ENCODE measurements around the gene SAT2. TPM values are rescaled to one million over a fixed set of nuclear protein-coding genes. Genes with fewer than 3 reads are reported as not detected.
"Not testable (repeated sequence)": the region's sequence is repeated elsewhere in the genome, so short reads cannot be mapped to it uniquely, and the experiment has no call there.

SAT2 gene
- total RNA-seq, 1 donor from 2014 or later = 73.5 TPM

GRCh38 chr17:7644775-7645174 lies 17.2 kb upstream of the SAT2 start:
- TF ChIP-seq CTCF (IDR thresholded peaks at IDR 0.05; ENCODE audit: borderline replicate concordance) = no peak
- Histone ChIP-seq H3K27ac (replicated peaks) (no peak overlapping the region), H3K27me3 (ENCODE audit: low read depth) (peaks cover 40% of the 10 kb centered on the region), H3K4me1 (no peaks in the 10 kb centered on the region), H3K36me3 (no peaks in the 10 kb centered on the region), H3K4me3 (no peak overlapping the region), H3K9me3 (replicated peaks) (no peaks in the 10 kb centered on the region)
- intact Hi-C loops (cut with micrococcal nuclease) = no loop called here
- DNase-seq = no peak

DNA sequence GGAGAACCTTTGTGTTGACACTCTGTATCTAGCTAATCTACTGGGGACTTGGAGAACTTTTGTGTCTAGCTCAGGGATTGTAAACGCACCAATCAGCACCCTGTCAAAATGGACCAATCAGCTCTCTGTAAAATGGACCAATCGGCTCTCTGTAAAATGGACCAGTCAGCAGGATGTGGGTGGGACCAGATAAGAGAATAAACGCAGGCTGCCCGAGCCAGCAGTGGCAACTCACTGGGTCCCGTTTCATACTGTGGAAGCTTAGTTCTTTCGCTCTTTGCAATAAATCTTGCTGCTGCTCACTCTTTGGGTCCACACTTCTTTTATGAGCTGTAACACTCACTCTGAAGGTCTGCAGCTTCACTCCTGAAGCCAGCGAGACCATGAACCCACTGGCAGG lies 14.0 kb upstream of the SAT2 start:
- H3K36me3 ChIP-seq; H3K4me1 ChIP-seq; H3K27ac ChIP-seq (replicated peaks); intact Hi-C loops (cut with micrococcal nuclease); DNase-seq; H3K9me3 ChIP-seq (replicated peaks); H3K4me3 ChIP-seq: not testable (repeated sequence)
- H3K27me3 ChIP-seq (ENCODE audit: low read depth) = peaks cover 18% of the 10 kb centered on the region

DNA sequence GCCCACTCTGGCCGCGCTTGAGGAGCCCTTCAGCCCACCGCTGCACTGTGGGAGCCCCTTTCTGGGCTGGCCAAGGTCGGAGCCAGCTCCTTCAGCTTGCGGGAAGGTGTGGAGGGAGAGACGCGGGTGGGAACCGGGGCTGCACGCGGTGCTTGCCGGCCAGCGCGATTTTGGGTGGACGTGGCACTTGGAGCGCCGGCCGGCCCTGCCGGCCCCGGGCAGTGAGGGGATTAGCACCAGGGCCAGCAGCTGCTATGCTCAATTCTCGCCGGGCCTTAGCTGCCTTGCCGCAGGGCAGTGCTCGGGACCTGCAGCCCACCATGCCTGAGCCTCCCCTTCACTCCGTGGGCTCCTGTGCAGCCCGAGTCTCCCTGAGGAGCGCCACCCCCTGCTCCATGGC lies 13.2 kb upstream of the SAT2 start:
- intact Hi-C loops (cut with micrococcal nuclease) = no loop called here
- no peak for DNase-seq
- Histone ChIP-seq H3K27me3 (ENCODE audit: low read depth) (peaks cover 18% of the 10 kb centered on the region), H3K4me1 (no peaks in the 10 kb centered on the region), H3K36me3 (no peaks in the 10 kb centered on the region), H3K4me3 (no peak overlapping the region), H3K9me3 (replicated peaks) (no peaks in the 10 kb centered on the region), H3K27ac (replicated peaks) (no peak overlapping the region)
- no peak for TF ChIP-seq CTCF (IDR thresholded peaks at IDR 0.05; ENCODE audit: borderline replicate concordance)

DNA sequence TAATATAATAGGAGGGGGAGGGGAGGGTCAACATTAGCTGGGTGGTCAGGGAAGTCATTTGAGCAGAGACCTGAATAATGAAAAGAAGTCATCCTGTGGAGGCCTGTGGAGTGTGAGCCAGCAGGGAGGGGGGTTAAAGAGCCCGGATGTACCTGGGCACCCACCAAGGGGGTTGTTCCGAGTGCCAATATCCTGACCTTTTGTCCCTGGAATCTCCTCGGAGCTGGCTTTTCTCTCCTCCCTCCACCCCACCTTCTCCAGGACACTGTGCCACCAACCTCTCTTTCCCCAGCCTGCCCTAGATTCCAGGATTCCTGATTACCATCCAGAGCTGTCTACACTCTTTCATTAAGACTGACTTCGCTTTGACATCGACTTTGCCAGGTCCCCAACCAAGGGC lies 8.5 kb upstream of the SAT2 start:
- Histone ChIP-seq H3K27ac (replicated peaks) (no peak overlapping the region), H3K27me3 (ENCODE audit: low read depth) (no peaks in the 10 kb centered on the region), H3K4me3 (no peak overlapping the region), H3K36me3 (no peaks in the 10 kb centered on the region), H3K4me1 (peaks cover 6% of the 10 kb centered on the region), H3K9me3 (replicated peaks) (no peaks in the 10 kb centered on the region)
- DNase-seq = no peak
- intact Hi-C loops (cut with micrococcal nuclease) = no loop called here
- no peak for TF ChIP-seq CTCF (IDR thresholded peaks at IDR 0.05; ENCODE audit: borderline replicate concordance)

- intact Hi-C loops (cut with micrococcal nuclease) = loop anchor here (5.0 kb wide), 1 partner anchor 53 kb away; the partner anchor contains the start of genes TP53 and WRAP53
- peaks cover 7% of the 10 kb centered on the region for H3K4me1 ChIP-seq
- no peaks in the 10 kb centered on the region for H3K9me3 ChIP-seq (replicated peaks)
- no peaks in the 10 kb centered on the region for H3K27me3 ChIP-seq (ENCODE audit: low read depth)
- no peaks in the 10 kb centered on the region for H3K36me3 ChIP-seq
- no peak overlapping the region for H3K4me3 ChIP-seq
- H3K27ac ChIP-seq (replicated peaks) = no peak overlapping the region
- TF ChIP-seq CTCF (IDR thresholded peaks at IDR 0.05; ENCODE audit: borderline replicate concordance) = peak; percentile 58
- DNase-seq = peak; percentile 46
Observed at GRCh38 chr17:7634384-7634783, 6.8 kb upstream of the SAT2 start.

GRCh38 chr17:7633093-7633492 lies 5.5 kb upstream of the SAT2 start:
- intact Hi-C loops (cut with micrococcal nuclease) = loop anchor here (5.0 kb wide), 1 partner anchor 54 kb away; the partner anchor contains the start of genes TP53 and WRAP53
- no peak for TF ChIP-seq CTCF (IDR thresholded peaks at IDR 0.05; ENCODE audit: borderline replicate concordance)
- no peaks in the 10 kb centered on the region for H3K27me3 ChIP-seq (ENCODE audit: low read depth)
- peaks cover 10% of the 10 kb centered on the region for H3K4me1 ChIP-seq
- H3K4me3 ChIP-seq = no peak overlapping the region
- no peak overlapping the region for H3K27ac ChIP-seq (replicated peaks)
- DNase-seq = no peak
- no peaks in the 10 kb centered on the region for H3K36me3 ChIP-seq
- no peaks in the 10 kb centered on the region for H3K9me3 ChIP-seq (replicated peaks)
